ENCODE data around the gene PGK1. TPM values are rescaled to one million over a fixed set of nuclear protein-coding genes. Genes with fewer than 3 reads are reported as not detected.

Gene PGK1
- total and polyA plus RNA-seq, 2 donors (not counting 3 experiments of a cell fraction or from before 2014, with no cell fraction given): 222 to 377 TPM

DNA sequence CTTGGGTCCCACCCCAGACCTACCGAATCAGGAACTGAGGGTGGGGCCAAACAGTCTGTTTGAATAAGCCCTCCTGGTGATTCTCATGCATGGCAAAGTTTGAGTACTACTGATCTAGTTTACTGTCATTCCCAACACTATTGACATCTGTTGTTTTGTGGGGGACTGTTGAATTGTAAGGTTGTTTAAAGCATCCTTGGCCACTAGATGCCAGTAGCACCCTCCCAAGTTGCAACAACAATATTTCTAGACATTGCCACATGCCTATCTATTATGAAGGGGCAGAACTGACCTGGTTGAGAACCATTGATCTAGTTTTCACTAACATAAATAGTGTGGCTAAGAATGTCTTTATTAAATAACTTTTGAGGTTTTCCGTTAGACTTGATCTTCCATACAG lies 20.3 kb downstream of the PGK1 start:
- no peak overlapping the region for H3K27ac ChIP-seq (ENCODE audit: insufficient read depth, low read depth, low read length)
- H3K4me3 ChIP-seq (replicated peaks in 1 of 3; ENCODE audit: insufficient read depth in 1 of 3, low read depth in 1 of 3, low read length in 3 of 3): no peak overlapping the region
- ChIA-PET POLR2A (no interaction called here), CTCF (no interaction called here)
- BruUV-seq (replicated peaks): no TSS peak
- TF ChIP-seq POLR2A (IDR thresholded peaks at IDR 0.05; ENCODE audit: low read depth, low read length) (no peak), JUN (IDR thresholded peaks at IDR 0.05; ENCODE audit: borderline replicate concordance, insufficient read depth, insufficient read length, low read depth) (no peak), FOS (IDR thresholded peaks at IDR 0.05; ENCODE audit: borderline replicate concordance, insufficient read depth, low read length) (no peak), GATA2 (IDR thresholded peaks at IDR 0.05; ENCODE audit: insufficient read depth, insufficient read length, low read depth, low read length) (no peak), MYC (IDR thresholded peaks at IDR 0.05; ENCODE audit: low read depth, low read length) (no peak)
- TF ChIP-seq, protein P1, sequence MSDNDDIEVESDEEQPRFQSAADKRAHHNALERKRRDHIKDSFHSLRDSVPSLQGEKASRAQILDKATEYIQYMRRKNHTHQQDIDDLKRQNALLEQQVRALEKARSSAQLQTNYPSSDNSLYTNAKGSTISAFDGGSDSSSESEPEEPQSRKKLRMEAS (IDR thresholded peaks at IDR 0.05; ENCODE audit: insufficient read depth, insufficient read length): no peak
- no peak overlapping the region for H3K4me2 ChIP-seq (ENCODE audit: insufficient read depth, low read length)
- no peak for DNase-seq (ENCODE audit: low read depth, low spot score)
- H3K9me1 ChIP-seq (replicated peaks; ENCODE audit: control insufficient read depth, extremely low read depth, insufficient read depth, low read length): no peaks in the 10 kb centered on the region
- peaks cover 23% of the 10 kb centered on the region for H3K79me2 ChIP-seq (ENCODE audit: control insufficient read depth, insufficient read depth, low read length)
- peaks cover 3 to 5% of the 10 kb centered on the region in 2 experiments for H3K36me3 ChIP-seq (ENCODE audit: control insufficient read depth in 2 of 2, extremely low read depth in 1 of 2, insufficient read depth in 2 of 2, low read length in 2 of 2)
- H4K20me1 ChIP-seq (replicated peaks; ENCODE audit: control insufficient read depth, extremely low read depth, insufficient read depth, low read length): no peaks in the 10 kb centered on the region
- H3K9ac ChIP-seq (replicated peaks; ENCODE audit: extremely low read depth, insufficient read depth, low read length): no peak overlapping the region
- peaks cover 7% of the 10 kb centered on the region for H3K4me1 ChIP-seq (ENCODE audit: control insufficient read depth, extremely low read depth, insufficient read depth, low read length)
- no peaks in the 10 kb centered on the region for H3K9me3 ChIP-seq (replicated peaks; ENCODE audit: control insufficient read depth, insufficient read depth, low read length)
- no peaks in the 10 kb centered on the region for H3K27me3 ChIP-seq (ENCODE audit: control insufficient read depth in 2 of 2, insufficient read depth in 2 of 2, low read length in 2 of 2)
- intact Hi-C loops (cut with micrococcal nuclease) (no loop called here), dilution Hi-C loops (cut with MboI; ENCODE audit: extremely low pct_ligation_motif_present, low sequenced_read_pairs) (no loop called here)
- no peak overlapping the region for H2AFZ ChIP-seq (ENCODE audit: low read depth, low read length)
- FAIRE-seq: no peak

DNA sequence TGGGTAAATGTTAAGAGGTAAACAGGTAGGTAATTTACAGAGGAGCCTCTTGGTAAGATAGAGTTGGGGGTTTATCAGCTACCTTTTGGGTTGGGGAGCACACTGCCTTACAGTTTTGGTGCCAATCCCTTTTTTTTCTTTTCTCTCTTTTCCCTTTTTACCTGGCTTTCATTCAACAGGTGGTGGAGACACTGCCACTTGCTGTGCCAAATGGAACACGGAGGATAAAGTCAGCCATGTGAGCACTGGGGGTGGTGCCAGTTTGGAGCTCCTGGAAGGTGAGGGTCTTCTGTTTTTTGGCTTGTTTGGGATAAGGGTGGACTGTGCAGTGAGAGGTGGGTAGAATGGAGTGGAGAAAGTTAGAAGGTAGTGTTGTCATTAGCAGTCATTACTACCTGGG lies 21.1 kb downstream of the PGK1 start:
- TF ChIP-seq JUN (IDR thresholded peaks at IDR 0.05; ENCODE audit: borderline replicate concordance, insufficient read depth, insufficient read length, low read depth) (no peak), GATA2 (IDR thresholded peaks at IDR 0.05; ENCODE audit: insufficient read depth, insufficient read length, low read depth, low read length) (no peak), POLR2A (IDR thresholded peaks at IDR 0.05; ENCODE audit: low read depth, low read length) (no peak), FOS (IDR thresholded peaks at IDR 0.05; ENCODE audit: borderline replicate concordance, insufficient read depth, low read length) (no peak), POLR2AphosphoS5 (IDR thresholded peaks at IDR 0.05; ENCODE audit: insufficient read depth, low read depth, low read length) (no peak), EZH2 (IDR thresholded peaks at IDR 0.05; ENCODE audit: borderline replicate concordance, low read depth, low read length, severe bottlenecking) (no peak), MYC (IDR thresholded peaks at IDR 0.05; ENCODE audit: low read depth, low read length) (no peak)
- TF ChIP-seq, protein P1 (IDR thresholded peaks at IDR 0.05; ENCODE audit: insufficient read depth, insufficient read length): no peak
- TF ChIP-seq, protein P2, sequence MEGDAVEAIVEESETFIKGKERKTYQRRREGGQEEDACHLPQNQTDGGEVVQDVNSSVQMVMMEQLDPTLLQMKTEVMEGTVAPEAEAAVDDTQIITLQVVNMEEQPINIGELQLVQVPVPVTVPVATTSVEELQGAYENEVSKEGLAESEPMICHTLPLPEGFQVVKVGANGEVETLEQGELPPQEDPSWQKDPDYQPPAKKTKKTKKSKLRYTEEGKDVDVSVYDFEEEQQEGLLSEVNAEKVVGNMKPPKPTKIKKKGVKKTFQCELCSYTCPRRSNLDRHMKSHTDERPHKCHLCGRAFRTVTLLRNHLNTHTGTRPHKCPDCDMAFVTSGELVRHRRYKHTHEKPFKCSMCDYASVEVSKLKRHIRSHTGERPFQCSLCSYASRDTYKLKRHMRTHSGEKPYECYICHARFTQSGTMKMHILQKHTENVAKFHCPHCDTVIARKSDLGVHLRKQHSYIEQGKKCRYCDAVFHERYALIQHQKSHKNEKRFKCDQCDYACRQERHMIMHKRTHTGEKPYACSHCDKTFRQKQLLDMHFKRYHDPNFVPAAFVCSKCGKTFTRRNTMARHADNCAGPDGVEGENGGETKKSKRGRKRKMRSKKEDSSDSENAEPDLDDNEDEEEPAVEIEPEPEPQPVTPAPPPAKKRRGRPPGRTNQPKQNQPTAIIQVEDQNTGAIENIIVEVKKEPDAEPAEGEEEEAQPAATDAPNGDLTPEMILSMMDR (IDR thresholded peaks at IDR 0.05; ENCODE audit: extremely low read depth in 1 of 2, insufficient read depth in 1 of 2, low read depth in 1 of 2, low read length in 2 of 2): no peak
- no peaks in the 10 kb centered on the region for H3K9me1 ChIP-seq (replicated peaks; ENCODE audit: control insufficient read depth, extremely low read depth, insufficient read depth, low read length)
- H3K27ac ChIP-seq (ENCODE audit: insufficient read depth, low read depth, low read length): no peak overlapping the region
- no peaks in the 10 kb centered on the region for H3K9me3 ChIP-seq (replicated peaks; ENCODE audit: control insufficient read depth, insufficient read depth, low read length)
- intact Hi-C loops (cut with micrococcal nuclease) (no loop called here), dilution Hi-C loops (cut with MboI; ENCODE audit: extremely low pct_ligation_motif_present, low sequenced_read_pairs) (no loop called here)
- no TSS peak for BruUV-seq (replicated peaks)
- no peak for DNase-seq (ENCODE audit: low read depth, low spot score)
- ChIA-PET CTCF (interaction anchor here (1.0 kb wide), 1 partner anchor 8 kb away, joined by 4 read pairs; no protein-coding TSS in a partner anchor), POLR2A (no interaction called here)
- H3K79me2 ChIP-seq (ENCODE audit: control insufficient read depth, insufficient read depth, low read length): peaks cover 17% of the 10 kb centered on the region
- H3K36me3 ChIP-seq (ENCODE audit: control insufficient read depth in 2 of 2, extremely low read depth in 1 of 2, insufficient read depth in 2 of 2, low read length in 2 of 2): peaks cover 3 to 5% of the 10 kb centered on the region in 2 experiments
- no peak overlapping the region for H3K4me3 ChIP-seq (replicated peaks in 1 of 3; ENCODE audit: insufficient read depth in 1 of 3, low read depth in 1 of 3, low read length in 3 of 3)
- no peaks in the 10 kb centered on the region for H3K27me3 ChIP-seq (ENCODE audit: control insufficient read depth in 2 of 2, insufficient read depth in 2 of 2, low read length in 2 of 2)
- no peaks in the 10 kb centered on the region for H4K20me1 ChIP-seq (replicated peaks; ENCODE audit: control insufficient read depth, extremely low read depth, insufficient read depth, low read length)
- H3K4me2 ChIP-seq (ENCODE audit: insufficient read depth, low read length): no peak overlapping the region
- H3K4me1 ChIP-seq (ENCODE audit: control insufficient read depth, extremely low read depth, insufficient read depth, low read length): peaks cover 7% of the 10 kb centered on the region
- no peak overlapping the region for H3K9ac ChIP-seq (replicated peaks; ENCODE audit: extremely low read depth, insufficient read depth, low read length)
- H2AFZ ChIP-seq (ENCODE audit: low read depth, low read length): no peak overlapping the region
- FAIRE-seq: no peak

Data from endothelial cell of umbilical vein (primary cell).